T-helper 22 cell (primary cell): Measurements from ENCODE around the gene NDE1.
"Not testable (repeated sequence)": the region's sequence is repeated elsewhere in the genome, so short reads cannot be mapped to it uniquely, and the experiment has no call there.

Experiments
- DNase-seq: peaks from one replicate; pipeline ENCODE4 v3.0.0-alpha.2; 2020; ENCODE audit warnings: low read depth

Gene NDE1

DNA sequence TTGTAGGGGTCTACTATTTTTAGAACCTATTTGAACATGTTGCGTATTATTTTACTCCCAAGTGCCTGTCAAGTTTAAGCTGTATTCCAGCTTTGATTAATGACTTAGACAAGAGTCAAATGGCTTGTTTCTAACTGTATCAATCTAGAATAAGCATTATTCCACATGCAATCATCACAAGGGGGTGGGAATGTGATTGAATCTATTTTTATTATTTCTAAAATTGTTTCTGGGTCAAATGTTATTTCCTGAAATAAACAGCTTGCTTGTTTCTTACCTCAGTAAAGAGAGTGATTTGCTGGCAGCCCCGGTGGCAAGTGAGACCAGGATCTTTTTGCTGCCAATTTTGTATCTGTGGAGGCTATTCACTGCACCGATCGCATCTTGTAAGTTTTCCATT, 28.6 kb upstream of the NDE1 start:
- no peak for DNase-seq

DNA sequence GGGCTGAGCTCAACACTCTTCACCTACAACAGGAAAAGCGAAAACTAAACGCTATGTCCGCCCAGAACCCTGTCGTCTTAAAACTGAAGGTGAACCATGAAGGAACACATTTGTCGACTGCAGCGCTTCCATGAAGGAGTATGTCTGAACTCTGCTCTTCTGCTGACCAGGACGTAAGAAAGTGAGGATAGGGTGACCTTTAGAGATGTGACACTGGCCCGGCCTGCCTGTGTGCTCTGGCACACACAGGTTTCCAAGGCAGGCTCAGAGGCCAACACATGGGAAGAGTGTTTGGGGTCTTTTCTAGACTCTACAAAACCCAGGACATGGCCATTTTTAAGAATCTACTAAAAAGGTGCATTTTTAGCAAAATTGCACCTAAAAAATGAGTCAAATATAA, 28.2 kb upstream of the NDE1 start:
- no peak for DNase-seq

DNA sequence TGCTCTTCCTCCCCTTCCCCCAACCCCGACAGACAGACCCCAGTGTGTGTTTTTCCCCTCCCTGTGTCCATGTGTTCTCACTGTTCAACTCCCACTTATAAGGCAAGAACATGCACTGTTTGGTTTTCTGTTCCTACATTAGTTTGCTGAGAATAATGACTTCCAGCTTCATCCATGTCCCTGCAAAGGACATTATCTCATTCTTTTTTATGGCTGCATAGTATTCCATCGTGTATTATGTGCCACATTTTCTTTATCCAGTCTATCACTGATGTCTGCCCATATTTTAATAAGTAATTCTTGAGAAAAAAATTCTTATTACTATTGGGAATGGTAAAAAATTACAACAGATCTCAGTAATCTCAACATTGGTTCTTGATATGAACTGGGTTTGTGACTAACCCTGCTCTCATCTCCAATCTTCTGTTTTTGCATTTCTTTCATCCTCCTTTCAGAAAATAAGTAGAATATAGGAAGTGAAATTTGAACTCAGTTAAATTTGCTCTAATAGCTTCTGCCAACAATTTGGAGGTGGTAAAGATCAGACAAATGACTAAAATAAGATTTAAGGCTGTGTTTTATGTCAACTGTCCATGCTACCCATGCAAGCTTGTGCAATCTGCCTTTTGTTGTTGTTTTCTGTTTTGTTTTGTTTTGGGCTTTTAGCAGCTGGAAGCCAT, 18.2 kb upstream of the NDE1 start:
- DNase-seq: no peak

DNA sequence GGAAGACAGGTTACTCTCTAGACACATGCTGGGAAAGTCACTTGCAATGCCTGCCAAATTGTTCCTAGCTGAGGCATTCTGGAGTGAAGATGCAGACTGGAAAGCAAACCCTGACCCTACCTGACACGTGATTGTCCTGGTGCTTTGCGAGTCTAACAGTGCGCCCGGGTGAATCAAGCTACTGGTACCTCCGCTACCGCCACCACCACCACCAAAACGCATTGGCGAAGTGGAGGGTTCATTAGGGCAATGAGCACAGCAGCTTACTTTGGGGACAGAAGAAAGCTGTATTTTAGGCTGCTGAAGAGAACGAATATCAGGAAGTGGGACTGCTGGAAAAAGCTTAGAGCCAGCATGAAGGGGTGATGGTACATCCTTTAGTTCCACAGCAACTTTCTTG, 14.1 kb upstream of the NDE1 start:
- no peak for DNase-seq

DNA sequence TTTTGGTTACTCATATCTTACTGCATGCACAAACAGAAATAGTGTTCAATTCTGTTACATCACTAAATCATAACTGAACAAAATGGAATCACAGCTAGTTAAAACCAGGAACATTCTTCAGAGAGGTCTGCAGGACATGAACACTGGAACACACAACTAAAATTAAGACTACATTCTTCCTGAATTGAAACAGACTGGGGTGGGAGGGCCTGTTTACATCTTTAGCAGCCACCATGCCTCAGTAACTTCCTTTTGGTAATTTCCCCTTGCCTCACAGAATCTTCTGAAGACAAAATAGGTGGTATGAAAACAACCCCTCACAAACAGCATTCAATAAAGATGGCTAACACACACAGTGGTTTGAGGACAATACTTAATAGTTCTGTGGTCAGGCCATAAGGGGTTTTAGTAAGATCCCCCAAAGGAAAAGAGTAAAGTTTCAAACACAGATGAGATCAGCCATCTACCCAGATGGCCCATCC, 13.6 kb upstream of the NDE1 start:
- no peak for DNase-seq

DNA sequence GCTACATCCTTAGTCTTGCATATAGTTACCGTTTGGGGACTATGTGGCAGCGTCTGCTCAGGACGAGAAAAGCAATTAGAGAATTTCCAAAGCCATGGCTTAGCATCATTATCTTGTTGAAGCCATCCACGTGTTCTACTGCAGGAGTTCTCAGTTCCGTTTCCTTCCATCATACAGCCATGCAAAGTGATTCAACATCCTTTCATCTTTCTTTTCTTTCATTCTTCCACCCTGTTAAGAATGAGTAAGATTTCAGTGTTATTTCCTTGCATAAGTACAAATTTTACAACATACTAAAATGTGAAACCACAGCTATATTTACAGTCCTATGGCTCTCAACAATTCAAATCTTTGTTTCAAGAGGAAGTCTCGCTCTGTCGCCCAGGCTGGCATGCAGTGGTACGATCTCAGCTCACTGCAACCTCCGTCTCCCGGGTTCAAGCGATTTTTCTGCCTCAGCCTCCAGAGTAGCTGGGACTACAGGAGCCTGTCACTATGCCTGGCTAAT, 10.9 kb upstream of the NDE1 start:
- no peak for DNase-seq

DNA sequence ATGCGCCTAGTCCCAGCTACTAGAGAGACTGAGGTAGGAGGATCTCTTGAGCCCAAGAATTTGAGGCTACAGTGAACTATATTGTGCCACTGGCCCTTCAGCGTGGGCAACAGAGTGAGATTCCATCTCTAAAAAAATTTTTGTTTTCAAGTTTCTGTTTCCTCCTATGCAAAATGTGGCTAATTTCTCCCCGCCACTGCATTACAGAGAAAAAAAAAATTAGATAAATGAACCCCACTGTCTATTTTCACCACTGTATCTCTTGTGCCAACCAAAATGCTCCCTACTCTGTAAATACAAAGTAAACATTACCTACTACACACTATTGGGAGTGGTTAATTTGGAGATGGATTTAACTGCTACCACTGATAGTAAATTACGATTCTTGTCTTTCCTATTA, 9.1 kb upstream of the NDE1 start:
- no peak for DNase-seq

DNA sequence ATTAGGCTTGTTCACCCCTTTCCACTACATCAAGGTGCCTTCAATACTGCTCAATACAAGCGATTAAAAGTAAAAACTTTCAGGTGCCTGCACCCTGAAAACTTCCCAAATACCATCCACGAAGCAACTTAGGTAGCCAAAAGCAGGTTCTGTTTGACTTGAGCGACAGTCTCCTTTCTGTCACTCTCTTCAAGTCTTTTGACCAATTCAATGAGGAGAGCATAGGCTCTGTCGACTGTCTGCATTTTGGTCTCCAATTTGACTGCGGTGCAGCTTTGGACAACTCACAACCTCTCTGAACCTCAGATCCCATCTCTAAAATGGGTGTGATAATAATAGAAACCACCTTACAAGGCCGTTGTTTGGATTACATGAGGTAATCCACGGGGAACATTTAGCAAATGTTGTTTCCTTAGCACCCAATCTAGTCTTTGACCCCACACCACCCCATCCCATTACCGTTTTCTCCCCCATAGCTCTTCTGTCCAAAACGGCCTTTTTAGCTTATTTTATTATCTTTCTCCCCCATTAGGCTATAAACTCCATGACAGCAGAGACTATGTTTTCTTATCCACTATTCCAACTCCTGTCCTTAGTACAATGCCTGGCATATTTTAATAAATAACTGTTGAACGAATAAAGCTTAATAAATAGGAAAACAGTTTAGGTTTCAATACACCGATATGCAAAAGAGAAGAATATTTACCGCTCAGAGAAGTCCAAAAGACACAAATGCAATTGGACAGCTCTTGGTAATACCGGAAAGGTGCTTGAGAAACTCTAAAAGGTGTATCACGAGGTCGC, 8.1 kb upstream of the NDE1 start:
- DNase-seq: no peak

DNA sequence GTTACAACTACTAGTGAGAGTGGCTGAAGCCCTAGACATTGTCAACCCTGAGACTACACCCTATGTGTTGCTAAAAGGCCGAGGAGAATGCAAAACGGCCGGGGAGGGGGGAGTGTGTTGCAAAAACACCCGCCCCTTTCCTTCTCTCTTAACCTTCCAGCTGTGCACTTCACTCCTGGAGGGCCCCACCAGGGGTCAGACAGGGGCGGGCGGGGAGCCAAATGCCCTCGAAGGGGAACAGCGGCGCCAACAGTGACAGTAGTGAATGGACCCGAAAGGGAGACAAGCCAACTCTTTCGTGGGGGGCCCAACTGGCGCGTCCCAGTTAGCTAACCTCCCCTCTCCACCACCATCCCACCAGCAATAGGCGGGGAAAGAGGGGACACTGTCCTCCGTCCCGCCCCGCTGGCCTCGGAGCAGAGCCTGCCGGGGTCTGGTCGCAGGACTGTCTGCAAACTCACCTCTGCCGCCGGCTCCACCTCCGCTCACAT, 7.4 kb upstream of the NDE1 start:
- DNase-seq: peak; percentile 74

DNA sequence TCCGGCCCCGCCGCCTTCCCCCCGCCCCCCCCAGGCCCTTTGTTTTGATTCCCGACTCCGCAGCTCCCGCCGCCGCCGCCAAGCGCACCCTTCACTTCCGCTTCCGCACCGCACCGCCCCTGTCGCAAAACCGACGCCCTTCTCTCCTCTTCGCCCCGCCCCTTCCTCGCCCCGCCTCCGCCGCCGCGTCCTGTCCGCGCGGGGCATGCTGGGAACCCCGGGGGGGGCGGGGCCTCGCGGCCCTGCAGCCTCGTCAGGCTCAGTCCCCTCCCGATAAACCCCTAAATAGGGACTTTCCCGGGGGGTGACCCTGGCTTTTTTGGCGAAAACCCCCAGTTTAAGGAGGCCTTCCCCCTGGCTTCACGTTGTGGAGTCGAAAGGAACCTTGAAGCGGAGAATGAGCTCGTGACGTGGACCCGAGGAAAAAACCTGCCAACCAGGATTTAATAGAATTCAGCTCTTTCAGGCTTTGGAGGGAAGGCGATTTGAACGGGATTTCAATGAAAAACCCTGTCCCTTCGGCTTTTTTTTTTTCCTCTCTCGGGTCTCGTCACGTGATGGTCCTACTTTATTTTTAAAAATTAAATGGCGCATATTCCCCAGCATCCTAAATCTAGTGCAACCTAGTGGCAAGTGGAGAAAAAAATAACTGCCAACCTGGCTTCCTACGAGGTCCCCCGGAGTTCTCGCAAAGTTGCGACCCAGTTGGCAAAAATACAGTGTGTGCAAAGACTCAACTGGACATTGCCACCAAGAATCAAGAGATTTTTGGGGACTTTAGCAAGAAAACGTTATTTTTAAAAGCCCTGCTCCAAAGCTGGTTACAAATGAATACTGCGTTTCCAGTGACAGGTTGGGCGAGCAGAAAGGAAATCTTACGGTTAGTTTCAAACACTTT, 6.7 kb upstream of the NDE1 start, which contains the start of gene MARF1:
Gene MARF1, minus strand, starts transcription at position 107 of the 898 bp plus-strand sequence. CDS start 3,921 bp downstream, outside the sequence.
- peak; percentile 98 for DNase-seq

DNA sequence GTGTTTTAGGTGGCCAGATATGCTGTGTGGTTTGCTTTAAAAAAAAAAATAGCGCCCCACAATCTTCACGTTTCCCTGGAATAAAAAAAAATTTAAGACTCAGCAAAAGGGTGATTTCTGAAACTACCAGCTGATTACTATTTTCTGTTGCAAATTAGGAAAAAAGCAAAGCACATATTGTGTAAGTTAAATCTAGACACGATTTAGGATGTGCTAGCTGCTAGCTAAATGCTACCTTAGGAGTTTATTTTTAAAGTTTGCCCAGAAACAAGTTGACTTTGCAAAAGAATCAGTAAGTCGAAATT, 6.1 kb upstream of the NDE1 start:
- no peak for DNase-seq

DNA sequence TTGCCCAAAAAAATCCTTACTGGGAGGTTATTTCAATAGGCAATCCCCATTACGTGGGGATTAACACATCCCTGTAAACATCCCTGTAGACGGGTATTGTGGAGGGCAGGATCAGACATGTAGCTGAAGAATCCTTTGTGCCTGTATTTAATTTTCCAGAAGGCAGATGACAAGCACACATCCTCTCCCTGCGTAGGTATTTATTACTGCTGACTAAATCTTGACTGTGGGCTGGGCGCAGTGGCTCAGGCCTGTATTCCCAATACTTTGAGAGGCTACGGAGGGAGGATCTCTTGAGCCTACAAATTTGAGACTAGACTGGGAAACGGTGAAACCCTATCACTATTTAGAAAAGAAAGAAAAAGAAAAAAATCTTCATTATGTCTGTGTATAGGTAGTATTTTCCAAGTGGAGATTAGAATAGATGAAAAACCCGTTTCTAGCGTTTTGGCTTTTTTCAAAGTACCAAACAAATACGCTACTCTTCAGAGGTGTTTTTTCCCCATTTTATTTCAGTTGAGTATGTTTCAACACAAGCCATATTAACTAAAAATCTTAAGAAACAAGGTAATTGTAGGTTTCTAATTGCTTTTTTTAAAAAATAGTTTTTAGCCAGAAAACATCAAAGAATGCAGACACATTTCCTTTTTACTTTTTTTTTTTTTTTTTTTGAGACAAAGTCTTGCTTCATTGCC, 5.6 kb upstream of the NDE1 start:
- no peak for DNase-seq

DNA sequence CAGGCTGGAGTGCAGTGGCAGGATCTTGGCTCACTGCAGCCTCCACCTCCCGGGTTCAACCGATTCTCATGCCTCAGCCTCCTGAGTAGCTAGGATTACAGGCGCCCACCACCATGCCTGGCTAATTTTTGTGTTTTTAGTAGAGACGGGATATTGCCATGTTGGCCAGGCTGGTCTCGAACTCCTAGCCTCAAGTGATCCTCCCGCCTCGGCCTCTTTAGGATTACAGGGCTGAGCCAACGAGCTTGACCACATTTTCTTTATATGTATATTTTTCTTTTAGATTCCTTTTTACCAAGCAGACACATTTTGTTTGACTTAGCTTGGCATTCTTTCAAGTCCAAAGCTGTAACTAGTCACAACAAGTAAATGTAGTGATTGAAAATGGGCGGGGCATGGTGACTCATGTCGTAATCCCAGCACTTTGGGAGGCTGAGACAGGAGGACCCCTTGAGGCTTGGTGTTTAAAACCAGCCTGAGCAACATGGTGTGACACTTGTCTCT, 5.0 kb upstream of the NDE1 start:
- DNase-seq: not testable (repeated sequence)

DNA sequence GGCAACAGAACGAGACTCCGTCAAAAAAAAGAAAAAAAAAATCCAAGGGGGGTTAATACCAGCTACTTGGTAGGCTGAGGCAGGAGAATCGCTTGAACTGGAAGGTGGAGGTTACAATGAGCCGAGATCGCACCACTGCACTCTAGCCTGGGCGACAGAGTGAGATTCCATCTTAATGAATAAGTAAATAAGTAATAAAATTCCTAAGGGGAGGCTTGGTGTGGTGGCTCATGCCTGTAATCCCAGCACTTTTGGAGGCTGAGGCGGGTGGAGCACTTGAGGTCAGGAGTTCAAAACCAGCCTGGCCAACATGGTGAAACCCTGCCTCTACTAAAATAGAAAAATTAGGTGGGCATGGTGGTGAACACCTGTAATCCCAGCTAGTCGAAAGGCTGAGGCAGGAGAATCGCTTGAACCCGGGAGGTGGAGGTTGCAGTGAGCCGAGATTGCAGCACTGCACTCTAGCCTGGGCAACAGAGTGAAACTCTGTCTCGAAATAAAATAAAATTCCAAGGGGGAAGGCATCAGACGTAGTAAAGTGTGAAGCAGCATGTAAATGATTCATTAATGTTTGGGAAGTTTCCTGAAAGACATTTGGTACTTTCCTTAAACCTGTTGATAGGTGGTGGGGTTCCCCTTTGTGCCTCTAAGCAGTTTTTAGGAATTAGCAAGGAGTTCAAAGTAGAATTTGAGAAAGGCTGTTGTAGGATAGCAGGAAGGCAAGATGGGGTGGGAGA, 3.3 kb upstream of the NDE1 start:
- DNase-seq: not testable (repeated sequence)

DNA sequence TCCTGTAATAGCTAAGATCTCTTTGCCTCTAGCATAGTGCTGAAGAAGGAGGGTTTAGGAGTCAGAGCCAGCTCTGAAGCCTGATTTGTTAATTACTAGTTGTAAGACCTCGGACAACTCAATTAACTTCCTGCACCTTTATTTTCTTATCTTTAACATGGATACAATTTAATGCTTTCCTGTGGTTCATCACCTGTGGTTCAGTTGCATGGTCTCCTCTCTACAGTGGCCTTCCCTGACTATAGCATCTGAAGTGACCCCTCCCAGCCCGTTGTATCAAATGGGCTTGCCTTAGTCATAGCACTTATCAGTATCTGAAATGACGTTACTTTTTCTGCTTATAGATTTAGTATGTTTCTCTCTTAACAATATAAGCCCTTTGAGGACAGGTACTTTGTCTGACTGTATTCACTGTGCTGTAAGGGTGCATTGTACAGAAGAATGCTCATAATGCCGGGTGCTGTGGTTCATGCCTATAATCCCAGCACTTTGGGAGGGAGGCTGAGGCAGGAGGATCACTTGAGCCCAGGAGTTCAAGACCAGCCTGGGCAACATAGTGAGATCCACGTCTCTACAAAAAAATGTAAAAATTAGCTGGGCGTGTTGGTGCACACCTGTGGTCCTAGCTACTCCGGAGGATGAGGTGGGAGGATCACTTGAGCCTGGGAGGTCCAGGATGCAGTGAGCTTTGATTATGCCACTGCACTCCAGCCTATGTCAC, 2.6 kb upstream of the NDE1 start:
- no peak for DNase-seq

DNA sequence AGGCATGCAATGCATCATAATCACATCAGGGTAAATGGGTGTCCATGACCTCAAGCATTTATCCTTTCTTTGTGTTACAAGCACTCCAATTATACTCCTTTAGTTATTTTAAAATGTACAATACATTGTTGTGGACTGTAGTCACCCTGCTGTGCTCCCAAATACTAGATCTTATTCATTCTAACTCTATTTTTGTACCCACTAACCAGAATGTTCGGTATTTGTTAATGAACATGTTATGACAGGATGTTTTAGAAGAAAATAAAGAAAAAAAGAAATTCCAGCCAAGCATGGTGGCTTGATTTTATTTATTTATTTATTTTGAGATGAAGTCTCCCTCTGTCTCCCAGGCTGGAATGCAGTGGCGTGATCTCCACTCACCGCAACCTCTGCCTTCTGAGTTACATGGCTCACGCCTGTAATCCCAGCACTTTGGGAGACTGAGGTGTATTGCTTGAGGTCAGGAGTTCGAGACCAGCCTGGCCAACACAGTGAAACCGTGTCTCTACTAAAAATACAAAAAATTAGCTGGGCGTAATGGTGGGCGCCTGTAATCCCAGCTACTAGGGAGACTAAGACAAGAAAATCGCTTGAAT, 1.8 kb upstream of the NDE1 start:
- no peak for DNase-seq

DNA sequence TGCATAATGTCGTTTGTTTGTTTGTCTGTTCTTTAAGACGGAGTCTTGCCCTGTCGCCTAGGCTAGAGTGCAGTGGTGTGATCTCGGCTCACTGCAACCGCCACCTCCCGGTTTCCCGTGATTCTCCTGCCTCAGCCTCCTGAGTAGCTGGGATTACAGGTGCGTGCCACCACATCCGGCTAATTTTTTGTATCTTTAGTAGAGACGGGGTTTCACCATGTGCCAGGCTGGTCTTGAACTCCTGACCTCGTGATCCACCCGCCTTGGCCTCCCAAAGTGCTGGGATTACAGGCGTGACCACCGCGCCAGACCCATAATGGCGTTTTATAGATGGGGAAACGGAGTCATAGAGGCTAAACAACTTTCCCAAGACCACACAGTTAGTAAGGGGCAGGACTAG, 734 bp upstream of the NDE1 start:
- DNase-seq: not testable (repeated sequence)

DNA sequence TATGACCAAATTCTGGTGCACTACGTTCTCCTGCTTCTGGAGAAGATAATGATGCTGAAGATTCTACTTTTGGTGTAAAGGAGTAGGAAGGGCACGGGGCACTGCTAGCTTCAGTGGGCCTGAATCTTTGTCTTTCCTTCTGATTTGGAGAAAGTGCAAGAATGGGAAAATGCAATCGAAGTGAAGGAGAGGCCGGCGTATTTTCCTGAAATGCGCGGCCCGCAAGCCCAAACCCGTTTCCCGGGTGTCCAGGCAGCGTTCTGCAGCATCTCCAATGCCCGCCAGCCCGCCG, 372 bp upstream of the NDE1 start:
- no peak for DNase-seq

DNA sequence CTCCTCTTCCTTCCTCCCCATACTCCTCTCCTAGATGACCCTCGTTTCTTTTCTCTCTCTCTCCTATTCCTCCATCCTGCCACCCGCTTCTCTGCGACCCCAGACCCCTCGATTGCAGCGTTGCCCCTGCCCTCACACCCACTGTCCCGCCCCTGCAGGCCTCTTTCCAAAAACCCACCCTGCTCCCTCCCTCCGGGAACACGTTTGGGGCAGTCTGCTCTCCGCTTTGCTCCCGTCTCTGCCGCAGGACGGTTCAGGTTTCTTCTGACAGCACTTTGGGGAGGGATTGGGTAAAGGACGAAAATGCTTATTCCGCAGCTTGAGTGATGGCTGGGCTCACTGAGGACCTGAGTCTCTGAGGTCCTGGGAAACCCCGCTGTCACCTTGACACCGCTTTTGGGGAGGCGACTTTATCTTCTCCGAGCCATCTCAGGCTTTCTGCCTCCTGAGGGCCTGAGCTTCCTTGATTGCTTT, 690 bp downstream of the NDE1 start:
- peak; percentile 41 for DNase-seq
